H1 (cell line): ENCODE data around the gene GPR68. TPM values are rescaled to one million over a fixed set of nuclear protein-coding genes. Genes with fewer than 3 reads are reported as not detected.

Experiments
- CTCF ChIA-PET: fragments of 300-600 bp; sonication (Branson Sonifier 250); formaldehyde crosslinking; loops from one replicate; lab custom pipeline; 2021; ENCODE audit not compliant: partially characterized antibody; lab: Charles Lee
- POLR2A ChIA-PET: fragments of 300-600 bp; sonication (Branson Sonifier 250); formaldehyde crosslinking; loops from one replicate; lab custom pipeline; 2021; ENCODE audit warnings: inconsistent platforms; ENCODE audit not compliant: partially characterized antibody; lab: Charles Lee
- DNase-seq, 2 experiments: peaks; one replicate each; pipeline versions ENCODE4 v3.0.0 to v3.0.0-alpha.2; 2010 to 2022; ENCODE audit warnings: low spot score in 2 of 2, low read depth in 1 of 2, mixed read lengths in 1 of 2
- FAIRE-seq: peaks from 2 replicates; lab custom pipeline; 2011; peaks lifted over from hg19 to GRCh38; lab: Jason Lieb, UNC
- H2AFZ ChIP-seq: 2 replicates; pipeline ENCODE4 v1.8.1; 2012; ENCODE audit warnings: low read length, inconsistent platforms
- H2AK5ac ChIP-seq: 2 replicates; pipeline ENCODE4 v1.6.1; 2013; ENCODE audit warnings: low read depth, low read length
- H2BK120ac ChIP-seq: replicated peaks from 2 replicates; pipeline ENCODE3; 2013; ENCODE audit warnings: low read depth, low read length, inconsistent platforms
- H2BK12ac ChIP-seq: 2 replicates; pipeline ENCODE4 v1.6.1; 2013; ENCODE audit warnings: low read depth, low read length
- H2BK15ac ChIP-seq: 2 replicates; pipeline ENCODE4 v1.6.1; 2013; ENCODE audit warnings: low read length
- H2BK20ac ChIP-seq: 2 replicates; pipeline ENCODE4 v1.6.1; 2013; ENCODE audit warnings: low read length
- H2BK5ac ChIP-seq: 2 replicates; pipeline ENCODE4 v1.6.1; 2013; ENCODE audit warnings: low read depth, low read length
- H3K14ac ChIP-seq: 2 replicates; pipeline ENCODE4 v1.6.1; 2013; ENCODE audit warnings: inconsistent platforms; ENCODE audit not compliant: insufficient read length
- H3K18ac ChIP-seq: 2 replicates; pipeline ENCODE4 v1.6.1; 2013; ENCODE audit warnings: low read length; ENCODE audit errors: extremely low read depth
- H3K23ac ChIP-seq: 2 replicates; pipeline ENCODE4 v1.6.1; 2013; ENCODE audit warnings: inconsistent platforms; ENCODE audit not compliant: insufficient read length
- H3K23me2 ChIP-seq: 2 replicates; pipeline ENCODE4 v1.6.1; 2013; ENCODE audit warnings: low read depth, low read length
- H3K27ac ChIP-seq: 2 replicates; pipeline ENCODE4 v1.6.1; 2011; ENCODE audit warnings: low read depth, low read length, inconsistent platforms
- H3K27me3 ChIP-seq, 4 experiments: replicated peaks in 1 of 4; 1 replicate in 1 of 4; 2 replicates in 3 of 4; pipeline versions ENCODE4 v1.6.1 to v1.8.1; 2011 to 2013; ENCODE audit warnings: low read length in 3 of 4, mild to moderate bottlenecking in 3 of 4, inconsistent platforms in 2 of 4, mixed read lengths in 2 of 4, moderate library complexity in 1 of 4; ENCODE audit not compliant: control insufficient read depth in 3 of 4, insufficient read depth in 3 of 4; ENCODE audit errors: extremely low read depth in 1 of 4
- H3K36me3 ChIP-seq, 4 experiments: 2 replicates each; pipeline versions ENCODE4 v1.6.1 to v1.8.1; 2011 to 2013; ENCODE audit warnings: mild to moderate bottlenecking in 4 of 4, low read length in 3 of 4, moderate library complexity in 2 of 4, control low read depth in 1 of 4, inconsistent platforms in 1 of 4; ENCODE audit not compliant: insufficient read depth in 4 of 4, control insufficient read depth in 2 of 4
- H3K4ac ChIP-seq: replicated peaks from 2 replicates; pipeline ENCODE3; 2013; ENCODE audit warnings: low read length, low read depth, mixed read lengths, inconsistent platforms; ENCODE audit not compliant: insufficient read length
- H3K4me1 ChIP-seq, 4 experiments: replicated peaks in 1 of 4; 1 replicate in 1 of 4; 2 replicates in 3 of 4; pipeline versions ENCODE4 v1.6.1 to v1.8.1; 2011 to 2013; ENCODE audit warnings: low read length in 3 of 4, inconsistent platforms in 2 of 4, mixed read lengths in 1 of 4; ENCODE audit not compliant: insufficient read depth in 4 of 4, control insufficient read depth in 3 of 4
- H3K4me2 ChIP-seq, 2 experiments: 2 replicates each; pipeline versions ENCODE4 v1.6.1 to v1.8.1; 2011 to 2013; ENCODE audit warnings: low read depth in 2 of 2, low read length in 2 of 2, control low read depth in 1 of 2, inconsistent platforms in 1 of 2, mild to moderate bottlenecking in 1 of 2; ENCODE audit not compliant: insufficient read depth in 1 of 2
- H3K4me3 ChIP-seq, 4 experiments: fragments of 200-600, 300-600 bp in 1 of 4; sonication (generic), shearing (Covaris generic), sonication (Bioruptor Twin) in 1 of 4; 2 replicates each; pipeline versions ENCODE4 v1.5.1 to v1.8.1; 2011 to 2016; ENCODE audit warnings: low read length in 4 of 4, low read depth in 3 of 4, control low read depth in 2 of 4, inconsistent platforms in 2 of 4, mild to moderate bottlenecking in 2 of 4, mixed read lengths in 1 of 4, moderate library complexity in 1 of 4; ENCODE audit not compliant: insufficient read depth in 2 of 4; ENCODE audit errors: extremely low read depth in 1 of 4
- H3K56ac ChIP-seq: replicated peaks from 2 replicates; pipeline ENCODE3; 2013; ENCODE audit warnings: low read depth, mild to moderate bottlenecking, mixed read lengths, low read length, inconsistent platforms; ENCODE audit not compliant: insufficient read length
- H3K79me1 ChIP-seq: 2 replicates; pipeline ENCODE4 v1.6.1; 2013; ENCODE audit warnings: low read depth, low read length, control low read depth
- H3K79me2 ChIP-seq, 2 experiments: 2 replicates each; pipeline versions ENCODE4 v1.6.1 to v1.8.1; 2012 to 2013; ENCODE audit warnings: low read length in 2 of 2, mild to moderate bottlenecking in 2 of 2, inconsistent platforms in 1 of 2; ENCODE audit not compliant: insufficient read depth in 2 of 2, control insufficient read depth in 1 of 2
- H3K9ac ChIP-seq, 4 experiments: replicated peaks in 1 of 4; 1 replicate in 1 of 4; 2 replicates in 3 of 4; pipeline versions ENCODE4 v1.6.1 to v1.8.1; 2011 to 2013; ENCODE audit warnings: low read depth in 3 of 4, low read length in 3 of 4, control low read depth in 2 of 4, mild to moderate bottlenecking in 2 of 4, moderate library complexity in 2 of 4, inconsistent platforms in 1 of 4; ENCODE audit errors: extremely low read depth in 1 of 4
- H3K9me3 ChIP-seq, 2 experiments: 2 replicates each; pipeline versions ENCODE4 v1.6.1 to v1.8.1; 2012 to 2013; ENCODE audit warnings: mild to moderate bottlenecking in 2 of 2, moderate library complexity in 2 of 2, control low read depth in 1 of 2, inconsistent platforms in 1 of 2, low read depth in 1 of 2, low read length in 1 of 2, mixed read lengths in 1 of 2; ENCODE audit not compliant: insufficient read depth in 2 of 2
- H4K20me1 ChIP-seq, 2 experiments: replicated peaks in 1 of 2; 2 replicates each; pipeline versions ENCODE3 to v1.8.1; 2011 to 2013; ENCODE audit warnings: inconsistent platforms in 2 of 2, low read length in 2 of 2, mild to moderate bottlenecking in 1 of 2; ENCODE audit not compliant: insufficient read depth in 2 of 2, control insufficient read depth in 1 of 2
- H4K5ac ChIP-seq: 2 replicates; pipeline ENCODE4 v1.6.1; 2013; ENCODE audit warnings: low read length, low read depth, mixed read lengths, inconsistent platforms; ENCODE audit not compliant: insufficient read length
- H4K8ac ChIP-seq: 2 replicates; pipeline ENCODE4 v1.8.0; 2013; ENCODE audit warnings: mild to moderate bottlenecking, moderate library complexity, low read length, inconsistent platforms; ENCODE audit not compliant: insufficient read depth; ENCODE audit errors: extremely low read depth
- H4K91ac ChIP-seq: replicated peaks from 2 replicates; pipeline ENCODE3; 2013; ENCODE audit warnings: low read length, mixed read lengths, inconsistent platforms; ENCODE audit not compliant: insufficient read length
- BCL11A ChIP-seq, 2 experiments: IDR thresholded peaks; one replicate each; pipeline ENCODE4 v1.6.1; 2011; ENCODE audit warnings: low read depth in 2 of 2, low read length in 2 of 2, mild to moderate bottlenecking in 2 of 2
- BRCA1 ChIP-seq: IDR thresholded peaks from 2 replicates; pipeline ENCODE4 v1.6.1; 2012; ENCODE audit warnings: low read depth, low read length, improper control_type of control experiment
- EZH2 ChIP-seq: fragments of 200-600 bp; sonication (generic); IDR thresholded peaks from 2 replicates; pipeline ENCODE4 v1.7.1; 2012; ENCODE audit warnings: low read depth, mild to moderate bottlenecking, moderate library complexity, low read length, inconsistent platforms; ENCODE audit not compliant: severe bottlenecking
- HDAC6 ChIP-seq: IDR thresholded peaks from one replicate; pipeline ENCODE4 v1.7.1; 2012; ENCODE audit warnings: low read depth, mild to moderate bottlenecking, inconsistent platforms, low read length, moderate library complexity
- JUN ChIP-seq: IDR thresholded peaks from 2 replicates; pipeline ENCODE4 v1.6.1; 2011; ENCODE audit warnings: low read depth, mild to moderate bottlenecking, improper control_type of control experiment, low read length
- KDM4A ChIP-seq: IDR thresholded peaks from one replicate; pipeline ENCODE4 v1.7.1; 2012; ENCODE audit warnings: low read depth, mild to moderate bottlenecking, moderate library complexity, low read length, inconsistent platforms; ENCODE audit not compliant: severe bottlenecking
- POU5F1 ChIP-seq: IDR thresholded peaks from 2 replicates; pipeline ENCODE4 v1.6.1; 2011; ENCODE audit warnings: low read depth, mild to moderate bottlenecking, low read length, moderate library complexity
- SIN3A ChIP-seq, 2 experiments: IDR thresholded peaks in 1 of 2; conservative IDR thresholded peaks in 1 of 2; 2 replicates each; pipeline ENCODE4 v1.6.1; 2011 to 2012; ENCODE audit warnings: low read length in 2 of 2, improper control_type of control experiment in 1 of 2, low read depth in 1 of 2, mild to moderate bottlenecking in 1 of 2
- SP4 ChIP-seq: IDR thresholded peaks from 2 replicates; pipeline ENCODE4 v1.6.1; 2012; ENCODE audit warnings: low read length, inconsistent platforms
- SUZ12 ChIP-seq: fragments of 200-600 bp; sonication (generic); IDR thresholded peaks from 2 replicates; pipeline ENCODE4 v1.6.1; 2012; ENCODE audit warnings: mild to moderate bottlenecking, inconsistent platforms, low read length, moderate library complexity, mixed read lengths
- YY1 ChIP-seq: IDR thresholded peaks from 2 replicates; pipeline ENCODE4 v1.6.1; 2011; ENCODE audit warnings: low read depth, mild to moderate bottlenecking, low read length
- WGBS, 2 experiments: shearing (Covaris generic) in 1 of 2; methylation state at CpG; one replicate each; pipeline versions ENCODE4 v1.1.6 to v1.1.7; 2013 to 2015; ENCODE audit warnings: low lambda C conversion rate in 2 of 2, mixed read lengths in 2 of 2, inconsistent platforms in 1 of 2, low coverage in 1 of 2, missing lambda C conversion rate in 1 of 2; ENCODE audit not compliant: insufficient replicate concordance in 2 of 2, insufficient coverage in 1 of 2, insufficient read length in 1 of 2; ENCODE audit errors: extremely low coverage in 1 of 2, missing lambda C conversion rate in 1 of 2; 5-methylcytosine and 5-hydroxymethylcytosine counted together
- polyA plus RNA-seq, 7 experiments: library from polyadenylated mRNA; depleted of rRNA in 3 of 7; stranded (reverse) in 5 of 7; unstranded in 2 of 7; fragments of >200 nt in 5 of 7; fragments of 200-250 nt in 2 of 7; gene quantifications; 1 replicate in 5 of 7; 2 replicates in 1 of 7; 4 replicates in 1 of 7; pipeline versions ENCODE4 v1.2.1 to v1.2.3, GENCODE V29; 2011 to 2013; ENCODE audit warnings: missing spikeins in 2 of 7, mixed read lengths in 2 of 7
- total RNA-seq: library from RNA; stranded (reverse); fragmentation: NEBNext Ultra II Directional; extraction: Animal tissue kit (Norgen Biotek cat#: 25700); gene quantifications from 2 replicates; pipeline ENCODE4 v1.2.1, GENCODE V29; 2021
- TF ChIP-seq, protein P1 (sequence below): IDR thresholded peaks from 2 replicates; pipeline ENCODE4 v1.6.1; 2011; ENCODE audit warnings: low read depth, mild to moderate bottlenecking, low read length; ENCODE audit not compliant: insufficient read depth

GPR68 gene
- total and polyA plus RNA-seq, 2 of the 8 experiments (the other 6 are each of a cell fraction or from before 2014, with no cell fraction given), result 0.22 to 0.76 TPM

DNA sequence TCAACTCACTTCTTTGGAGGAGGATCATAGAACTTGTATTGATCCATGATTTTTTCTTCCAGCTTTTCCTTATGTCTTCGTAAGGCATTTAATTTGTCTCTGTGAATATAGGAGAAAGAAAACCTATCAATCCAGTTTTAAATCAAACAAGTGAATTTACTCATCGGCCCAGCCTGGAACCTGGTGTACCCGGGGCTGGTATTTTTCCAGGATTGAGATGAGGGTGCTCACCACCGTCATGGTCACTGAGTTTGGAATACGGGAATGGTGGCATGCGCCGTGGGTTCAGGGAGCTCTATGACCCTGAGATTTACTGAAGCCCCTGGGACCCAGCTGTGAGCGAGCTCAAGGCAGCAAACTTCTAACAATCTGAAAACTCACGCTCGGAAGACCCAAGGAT is 46.5 kb upstream of the GPR68 start:
- peaks cover 9 to 51% (median 35%) of the 10 kb centered on the region in 4 experiments for H3K36me3 ChIP-seq
- no peak overlapping the region for H4K8ac ChIP-seq
- H3K9ac ChIP-seq, result no peak overlapping the region
- H2BK120ac ChIP-seq, result no peak overlapping the region
- ChIA-PET POLR2A (interaction anchor here (1.3 kb wide), 1 partner anchor 21 kb away, joined by 4 read pairs; no protein-coding TSS in a partner anchor), CTCF (interaction anchor here (1.6 to 7.5 kb wide), 2 partner anchors 87 to 115 kb away, joined by 3 to 84 read pairs; no protein-coding TSS in a partner anchor)
- 94% methylated on average over 10 of the region's 10 CpGs; no CpG with 5 or more reads in 1 of the 2 experiments for WGBS, 2 experiments
- no peaks in the 10 kb centered on the region for H3K9me3 ChIP-seq
- H3K27me3 ChIP-seq, result no peaks in the 10 kb centered on the region
- no peaks in the 10 kb centered on the region for H3K4me1 ChIP-seq
- H3K4me3 ChIP-seq, result no peak overlapping the region
- FAIRE-seq (no peak), DNase-seq (no peak)
- H2BK15ac ChIP-seq, result no peak overlapping the region
- H3K23ac ChIP-seq, result no peak overlapping the region
- H3K27ac ChIP-seq, result no peak overlapping the region
- no peak overlapping the region for H3K56ac ChIP-seq
- H2AFZ ChIP-seq, result no peak overlapping the region
- H3K4ac ChIP-seq, result no peak overlapping the region
- peaks cover 0 to 1% of the 10 kb centered on the region in 2 experiments for H4K20me1 ChIP-seq
- H2BK20ac ChIP-seq, result no peak overlapping the region
- no peak overlapping the region for H2BK5ac ChIP-seq
- H3K18ac ChIP-seq, result no peak overlapping the region
- H4K5ac ChIP-seq, result no peak overlapping the region
- no peak overlapping the region for H3K4me2 ChIP-seq
- H2AK5ac ChIP-seq, result no peak overlapping the region
- no peak overlapping the region for H3K14ac ChIP-seq
- no peaks in the 10 kb centered on the region for H3K79me2 ChIP-seq
- no peak overlapping the region for H2BK12ac ChIP-seq
- no peaks in the 10 kb centered on the region for H3K23me2 ChIP-seq
- no peaks in the 10 kb centered on the region for H3K79me1 ChIP-seq
- no peak overlapping the region for H4K91ac ChIP-seq
- TF ChIP-seq BRCA1 (no peak), YY1 (no peak), SIN3A (conservative IDR thresholded peaks at IDR 0.05 in 1 of 2, IDR thresholded peaks at IDR 0.05 in 1 of 2; ENCODE audit: low read depth in 1 of 2, low read length in 2 of 2) (no peak), SP4 (no peak), EZH2 (no peak), SUZ12 (no peak), HDAC6 (no peak), POU5F1 (no peak), KDM4A (no peak), BCL11A (IDR thresholded peaks at IDR 0.05; ENCODE audit: low read depth in 2 of 2, low read length in 2 of 2) (no peak), JUN (no peak)
- TF ChIP-seq, protein P1, sequence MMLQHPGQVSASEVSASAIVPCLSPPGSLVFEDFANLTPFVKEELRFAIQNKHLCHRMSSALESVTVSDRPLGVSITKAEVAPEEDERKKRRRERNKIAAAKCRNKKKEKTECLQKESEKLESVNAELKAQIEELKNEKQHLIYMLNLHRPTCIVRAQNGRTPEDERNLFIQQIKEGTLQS, result no peak
